Endometrium (tissue), 2 donors: ENCODE measurements around the gene NEUROD6.

ENCODE experiments used
- FAIRE-seq: peaks from 2 replicates; lab custom pipeline; 2012; peaks lifted over from hg19 to GRCh38; lab: Jason Lieb, UNC
- donor health status: control.
- donor health status: control.

The NEUROD6 gene

DNA sequence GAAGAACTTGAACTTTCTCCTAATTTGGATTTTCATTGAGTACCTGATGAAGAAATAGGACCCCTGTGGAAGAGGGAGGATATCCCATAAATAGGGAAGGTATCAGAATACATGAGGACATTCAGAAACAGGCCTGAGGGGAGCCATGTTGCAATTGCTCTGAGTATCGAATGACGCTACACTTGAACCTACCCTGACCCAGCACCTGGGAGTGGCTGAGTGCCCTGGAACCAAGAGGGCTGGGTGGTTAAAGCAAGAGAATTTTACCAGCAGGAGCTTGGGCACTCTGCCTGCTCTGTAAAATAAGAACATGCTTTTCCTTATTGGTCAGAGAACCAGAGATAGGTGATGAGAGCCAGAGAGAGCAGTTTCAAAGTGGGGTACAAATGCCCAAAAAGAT lies 7.2 kb downstream of the NEUROD6 start:
- no peak for FAIRE-seq

GRCh38 chr7:31327071-31327470 lies 13.5 kb downstream of the NEUROD6 start:
- FAIRE-seq: no peak

DNA sequence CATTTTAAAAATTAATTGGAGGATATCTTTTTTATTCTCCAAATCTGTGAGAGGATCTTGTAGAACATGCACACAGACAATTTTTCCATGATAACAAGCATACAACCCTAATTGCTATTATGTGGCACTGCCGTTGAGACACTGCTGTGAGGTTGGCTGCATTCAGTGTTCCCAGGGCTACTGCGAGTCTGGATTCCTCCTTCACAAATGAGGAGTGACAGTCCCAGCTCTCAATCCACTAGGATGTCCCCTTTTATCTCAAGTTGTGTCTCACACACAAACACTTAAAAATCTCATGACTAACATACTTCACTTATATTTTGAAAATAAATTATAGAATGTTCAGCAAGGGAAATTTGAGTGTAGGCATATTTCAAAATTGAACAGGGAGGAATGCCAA lies 14.1 kb downstream of the NEUROD6 start:
- no peak for FAIRE-seq

DNA sequence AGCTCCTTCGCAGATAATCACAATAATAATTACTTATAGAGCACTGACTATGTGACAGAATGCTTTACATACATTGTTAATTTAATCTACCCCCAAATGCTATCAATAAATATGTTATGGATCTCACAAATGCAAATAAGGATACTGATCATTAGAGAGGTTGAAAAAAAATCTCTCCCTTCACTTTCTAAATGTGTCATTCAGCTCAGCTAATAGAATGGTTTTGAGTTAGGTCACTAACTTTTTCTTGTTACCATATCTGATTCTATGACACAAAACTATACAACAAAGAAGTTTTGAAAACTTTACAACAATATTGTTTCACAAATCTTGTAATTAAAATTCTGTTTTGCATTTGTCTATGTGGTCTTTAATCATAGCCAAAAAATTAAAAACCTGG lies 17.4 kb downstream of the NEUROD6 start:
- FAIRE-seq: no peak

GRCh38 chr7:31320675-31321074 lies 19.9 kb downstream of the NEUROD6 start:
- FAIRE-seq: no peak

GRCh38 chr7:31318313-31318712 lies 22.2 kb downstream of the NEUROD6 start:
- no peak for FAIRE-seq

- FAIRE-seq: no peak
These were observed 23.6 kb downstream of the NEUROD6 start for GRCh38 chr7:31316876-31317275.

GRCh38 chr7:31315758-31316157 lies 24.8 kb downstream of the NEUROD6 start:
- no peak for FAIRE-seq

DNA sequence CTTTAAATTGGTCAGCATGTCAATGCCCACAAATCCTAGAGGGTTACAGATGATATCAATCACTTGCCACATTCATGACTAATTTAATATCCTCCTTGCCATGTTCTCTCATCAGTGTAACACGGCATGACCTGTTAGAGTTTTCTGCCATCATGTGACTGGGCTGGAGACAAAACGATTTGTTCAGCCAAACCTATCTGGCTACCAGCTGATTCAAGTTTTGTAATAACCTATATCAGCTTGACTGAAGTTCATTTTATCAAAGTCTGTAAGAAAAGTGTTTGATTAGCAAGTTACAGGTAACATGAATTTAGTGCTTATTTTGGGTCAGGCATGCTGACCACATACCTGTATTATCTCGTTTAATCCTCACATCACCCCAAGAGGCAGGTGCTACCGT lies 25.7 kb downstream of the NEUROD6 start:
- no peak for FAIRE-seq

DNA sequence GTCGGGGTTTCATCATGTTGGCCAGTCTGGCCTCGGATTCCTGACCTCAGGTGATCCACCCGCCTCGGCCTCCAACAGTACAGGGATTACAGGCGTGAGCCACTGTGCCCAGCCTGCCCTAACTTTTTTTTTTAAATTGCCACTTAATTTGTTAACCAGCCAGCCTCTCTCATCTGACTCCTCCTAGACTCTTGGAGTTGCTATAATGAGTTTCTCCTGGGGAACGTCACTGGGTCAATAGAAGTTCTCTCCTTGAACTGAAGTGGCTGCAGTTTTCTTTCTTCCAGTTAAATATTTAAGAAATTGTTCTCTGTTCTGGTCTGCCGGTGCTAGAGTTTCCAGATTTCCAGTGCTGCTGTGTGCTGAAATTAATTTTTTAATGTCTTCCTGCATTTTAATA lies 27.6 kb downstream of the NEUROD6 start:
- FAIRE-seq: no peak

DNA sequence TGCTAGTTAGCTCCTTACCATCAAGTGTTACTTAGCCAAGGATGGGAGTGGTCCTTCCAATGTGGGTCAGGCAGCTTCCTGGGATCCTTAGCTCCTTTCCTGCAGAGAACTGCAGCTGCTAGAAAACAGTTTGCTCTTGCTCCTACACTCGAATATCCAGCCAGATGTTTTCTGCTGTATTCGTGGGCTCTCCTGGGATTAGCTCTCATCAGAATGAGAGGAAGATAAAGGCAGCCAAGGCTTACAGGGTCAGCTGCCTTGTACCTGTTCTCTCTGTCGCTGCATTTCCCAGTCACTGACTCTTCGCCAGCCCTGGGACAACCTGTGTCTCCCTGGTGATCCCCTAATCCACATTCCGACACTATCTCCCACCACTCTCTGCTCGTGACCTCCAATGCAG lies 29.0 kb downstream of the NEUROD6 start:
- FAIRE-seq: no peak

DNA sequence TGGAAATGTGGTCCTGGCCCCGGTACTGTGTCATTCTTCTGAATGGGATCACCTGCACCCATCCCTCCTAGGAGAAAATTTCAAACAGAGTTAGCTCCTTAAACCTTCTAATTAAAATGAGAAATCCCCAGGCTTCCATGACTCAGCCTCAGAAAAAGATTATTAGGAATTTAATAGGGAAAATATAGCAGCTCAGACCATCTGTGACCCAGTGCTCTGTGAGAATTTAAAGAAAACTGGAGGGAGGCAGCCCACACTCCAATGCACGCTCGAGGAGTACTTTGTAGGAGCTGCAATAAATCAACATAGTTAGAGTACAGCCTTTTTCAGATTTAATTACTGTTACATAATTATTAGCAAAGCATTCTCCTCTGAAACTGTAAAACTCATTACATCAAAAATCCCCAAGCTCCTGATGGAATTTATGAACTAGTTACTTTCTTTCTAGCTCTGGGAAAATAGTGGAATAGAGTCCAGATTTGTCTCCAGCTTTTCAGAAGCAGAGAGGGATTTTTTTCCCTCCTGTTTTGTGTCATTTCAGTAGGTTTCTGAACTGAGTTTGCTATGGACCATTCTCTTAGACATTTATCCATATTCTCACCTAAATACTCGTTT lies 30.1 kb downstream of the NEUROD6 start:
- FAIRE-seq: no peak

DNA sequence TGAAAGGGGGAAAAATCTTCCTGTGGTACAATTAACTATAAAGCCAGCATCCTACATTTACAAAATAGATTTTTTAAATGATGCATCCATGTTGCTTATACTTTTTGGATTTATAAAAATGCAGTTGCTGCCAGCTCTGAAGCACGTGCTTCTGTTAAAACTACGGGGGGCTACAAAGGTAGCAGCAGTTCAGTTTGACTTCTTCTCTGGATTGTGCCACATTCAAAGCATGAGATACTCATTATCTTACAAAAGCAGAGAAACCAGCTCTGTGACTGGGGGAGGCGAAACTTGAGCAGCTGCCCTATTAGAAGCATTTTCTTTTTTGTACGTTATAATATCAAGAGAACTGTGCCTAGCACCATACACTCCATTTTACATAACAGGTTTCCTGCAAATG lies 31.1 kb downstream of the NEUROD6 start:
- no peak for FAIRE-seq

- FAIRE-seq: no peak
These were observed 31.9 kb downstream of the NEUROD6 start for GRCh38 chr7:31308652-31309051.

DNA sequence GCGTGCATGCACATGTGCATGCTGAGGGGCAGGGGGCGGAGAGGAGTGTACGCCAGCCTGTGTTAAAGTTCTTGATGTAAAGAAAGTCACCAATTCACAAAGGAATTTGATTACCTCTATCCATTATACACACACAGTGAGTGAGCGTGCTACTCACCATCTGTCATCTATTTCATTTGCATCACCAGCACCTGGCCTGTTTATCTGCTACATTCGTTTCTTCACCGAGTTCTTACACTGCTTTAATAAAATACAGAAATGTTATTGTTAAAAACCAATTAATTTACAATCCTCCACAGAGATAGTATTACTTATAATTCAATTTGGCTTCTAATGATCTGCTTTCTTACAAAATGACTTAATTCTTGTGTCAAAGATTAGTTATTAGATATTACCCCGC lies 32.6 kb downstream of the NEUROD6 start:
- no peak for FAIRE-seq

DNA sequence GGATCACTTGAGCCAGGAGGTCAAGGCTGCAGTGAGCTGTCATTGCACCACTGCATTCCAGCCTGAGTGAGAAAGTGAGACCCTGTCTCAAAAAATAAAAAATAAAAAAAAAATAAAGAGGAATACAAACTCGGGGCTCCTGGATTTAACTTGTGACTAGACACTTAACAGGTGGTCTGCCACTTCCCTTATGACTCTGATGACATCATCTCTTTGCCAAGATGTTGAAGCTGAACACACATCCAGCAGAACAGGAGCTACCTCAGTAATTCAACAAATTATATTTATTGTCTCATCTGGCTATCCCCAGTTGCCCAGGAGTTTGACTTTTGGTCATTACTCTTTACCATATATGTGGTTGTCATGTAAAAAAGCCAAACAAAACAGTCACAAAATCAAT lies 35.3 kb downstream of the NEUROD6 start:
- FAIRE-seq: no peak

DNA sequence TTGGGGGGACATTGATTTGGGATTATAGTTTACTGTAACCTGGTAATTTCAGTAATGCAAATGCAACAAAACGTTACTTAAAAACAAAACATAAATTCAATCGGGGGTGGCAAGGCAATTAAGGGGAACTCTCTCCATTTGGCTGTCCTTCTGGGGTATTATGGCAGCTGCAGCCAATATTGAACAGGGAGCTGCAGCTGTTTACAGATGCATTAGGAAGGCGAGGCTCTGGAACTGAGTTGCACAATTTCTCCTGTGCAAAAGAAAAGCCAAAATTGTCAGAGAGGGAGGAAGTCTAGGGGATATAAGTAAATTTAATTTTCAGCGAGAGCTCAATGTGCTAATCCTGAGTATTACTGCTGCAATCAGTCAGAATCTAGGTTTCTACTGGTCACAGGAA lies 36.1 kb downstream of the NEUROD6 start:
- FAIRE-seq: no peak

GRCh38 chr7:31302356-31302755 lies 38.2 kb downstream of the NEUROD6 start:
- no peak for FAIRE-seq

DNA sequence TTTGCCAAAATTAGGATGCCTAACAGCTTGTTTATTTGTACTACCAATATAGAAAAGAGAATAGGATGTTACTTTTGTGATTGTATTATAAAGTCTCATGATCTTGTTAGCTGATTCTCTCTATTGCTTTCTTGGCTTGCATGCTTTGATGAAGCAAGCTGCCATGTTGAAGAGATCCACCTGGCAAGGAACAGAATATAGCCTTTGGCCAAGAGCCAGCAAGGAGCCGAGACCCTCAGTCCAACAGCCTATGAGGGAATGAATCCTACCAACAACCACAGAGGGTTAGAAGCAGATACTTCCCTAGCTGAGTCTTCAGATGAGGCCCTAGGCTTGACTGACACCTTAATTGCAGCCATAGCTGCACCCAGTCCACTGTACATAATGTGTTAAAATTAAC lies 41.2 kb downstream of the NEUROD6 start:
- FAIRE-seq: no peak

DNA sequence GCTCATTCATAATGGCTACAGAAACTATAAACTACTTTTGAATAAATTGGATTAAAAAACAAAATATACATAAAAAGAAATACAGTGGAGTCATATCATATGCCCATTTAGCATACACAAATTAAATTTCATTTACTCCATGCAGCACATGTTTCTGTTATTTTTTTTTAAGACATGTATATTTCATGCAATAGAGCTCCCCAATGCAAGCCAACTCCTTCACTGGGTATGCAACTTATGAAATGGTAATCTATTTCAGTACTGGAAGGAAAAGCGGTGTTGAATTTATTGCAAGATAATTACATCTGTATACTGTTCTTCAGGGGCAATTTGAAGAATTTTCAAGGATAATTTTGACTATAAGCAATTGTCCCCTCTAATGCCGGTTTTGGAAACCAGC lies 49.9 kb downstream of the NEUROD6 start:
- FAIRE-seq: no peak
